GM23248 (cell line): ENCODE results near the gene MB21D2. TPM values are rescaled to one million over a fixed set of nuclear protein-coding genes. Genes with fewer than 3 reads are reported as not detected.
A peak's percentile ranks its signal among the peaks of the same experiment; 100 is the strongest.

ENCODE experiments used
- DNase-seq: peaks from one replicate; pipeline ENCODE4 v3.0.0-alpha.2; 2015
- H2AFZ ChIP-seq: fragments of 200-600 bp; sonication (generic); 2 replicates; pipeline ENCODE4 v1.6.1; 2016; ENCODE audit warnings: antibody characterized with exemption
- H3F3A ChIP-seq: fragments of 200-600 bp; sonication (generic); 2 replicates; pipeline ENCODE4 v1.6.1; 2016; ENCODE audit warnings: mild to moderate bottlenecking, antibody characterized with exemption, mixed run types; ENCODE audit not compliant: insufficient read depth
- H3K27ac ChIP-seq: fragments of 200-600 bp; sonication (generic); 2 replicates; pipeline ENCODE4 v1.5.1; 2016; ENCODE audit warnings: mild to moderate bottlenecking
- H3K27me3 ChIP-seq: fragments of 200-600 bp; sonication (generic); replicated peaks from 2 replicates; pipeline ENCODE4 v1.6.1; 2016; ENCODE audit warnings: mild to moderate bottlenecking; ENCODE audit not compliant: insufficient read depth
- H3K36me3 ChIP-seq: fragments of 200-600 bp; sonication (generic); 2 replicates; pipeline ENCODE4 v1.6.1; 2016; ENCODE audit warnings: low read depth, mild to moderate bottlenecking
- H3K4me1 ChIP-seq: fragments of 200-600 bp; sonication (generic); 2 replicates; pipeline ENCODE4 v1.6.1; 2016; ENCODE audit warnings: mild to moderate bottlenecking; ENCODE audit not compliant: insufficient read depth
- H3K4me2 ChIP-seq: fragments of 200-600 bp; sonication (generic); one replicate; pipeline ENCODE4 v1.6.1; 2016; ENCODE audit warnings: mild to moderate bottlenecking; ENCODE audit not compliant: unreplicated experiment
- H3K4me3 ChIP-seq: fragments of 200-600 bp; sonication (generic); 2 replicates; pipeline ENCODE4 v1.5.1; 2016; ENCODE audit warnings: mild to moderate bottlenecking
- H3K79me2 ChIP-seq: fragments of 200-600 bp; sonication (generic); 2 replicates; pipeline ENCODE4 v1.6.1; 2016; ENCODE audit warnings: mild to moderate bottlenecking; ENCODE audit not compliant: insufficient read depth
- H3K9ac ChIP-seq: fragments of 200-600 bp; sonication (generic); 2 replicates; pipeline ENCODE4 v1.6.1; 2016; ENCODE audit warnings: mild to moderate bottlenecking
- H3K9me2 ChIP-seq: fragments of 200-600 bp; sonication (generic); 2 replicates; pipeline ENCODE4 v1.6.1; 2016; ENCODE audit warnings: mixed run types, mild to moderate bottlenecking, moderate library complexity; ENCODE audit not compliant: insufficient read depth
- H3K9me3 ChIP-seq: fragments of 200-600 bp; sonication (generic); one replicate; pipeline ENCODE4 v1.6.1; 2017; ENCODE audit warnings: low read depth
- H4K20me1 ChIP-seq: fragments of 200-600 bp; sonication (generic); 2 replicates; pipeline ENCODE4 v1.6.0; 2016; ENCODE audit not compliant: insufficient read depth
- EZH2 ChIP-seq: fragments of 200-600 bp; sonication (generic); IDR thresholded peaks from 2 replicates; pipeline ENCODE4 v1.6.1; 2018; ENCODE audit warnings: antibody characterized with exemption, mild to moderate bottlenecking; ENCODE audit not compliant: insufficient read depth, poor library complexity, severe bottlenecking
- EZH2phosphoT487 ChIP-seq: fragments of 200-600 bp; sonication (generic); IDR thresholded peaks from 2 replicates; pipeline ENCODE4 v1.6.1; 2018; ENCODE audit warnings: antibody characterized with exemption, moderate library complexity, mild to moderate bottlenecking, low read depth; ENCODE audit not compliant: insufficient read depth
- WGBS, 2 experiments: methylation state at CpG; one replicate each; pipeline ENCODE4 v1.1.6; 2015 to 2017; ENCODE audit warnings: low lambda C conversion rate in 2 of 2, low coverage in 1 of 2; ENCODE audit errors: missing lambda C conversion rate in 2 of 2; 5-methylcytosine and 5-hydroxymethylcytosine counted together
- in situ Hi-C: fragments of 300-500 bp; cut with MboI; formaldehyde crosslinking; loops from 2 replicates; pipeline ENCODE4 v1.15.0; 2020
- polyA plus RNA-seq: library from polyadenylated mRNA; unstranded; fragments of >200 nt; fragmentation: Nextera tagmentation; extraction: Ambion mirVana; gene quantifications from 2 replicates; pipeline ENCODE4 v1.2.1, GENCODE V29; 2016
- total RNA-seq: library from RNA; depleted of rRNA; stranded (reverse); fragments of >200 nt; shearing (Covaris generic); gene quantifications from 2 replicates; pipeline ENCODE4 v1.2.3, GENCODE V29; 2014

The MB21D2 gene
- total and polyA plus RNA-seq, 2 experiments from 2014 or later, result 10.9 to 26.4 TPM

DNA sequence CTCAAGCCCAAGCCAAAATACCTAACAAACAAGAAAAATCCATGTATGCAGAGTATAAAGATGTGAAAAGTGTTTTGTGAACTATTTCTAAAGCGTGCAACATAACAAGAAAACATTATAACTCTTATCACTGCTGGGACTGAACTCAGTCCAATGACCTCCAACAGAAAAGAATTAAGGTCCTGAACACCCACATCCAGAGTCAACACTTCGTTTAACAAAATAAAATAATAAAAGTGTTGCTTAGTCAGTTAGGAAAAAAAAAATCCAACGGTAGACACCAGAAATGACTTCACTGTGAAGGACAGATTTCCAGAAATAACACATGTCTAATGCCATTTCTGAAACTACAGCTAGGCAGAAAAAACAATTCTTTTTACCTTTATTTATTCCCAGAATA is 28.0 kb downstream of the MB21D2 start:
- no peaks in the 10 kb centered on the region for H3K27me3 ChIP-seq
- WGBS, 2 experiments, result 16 to 20% methylated on average over 3 of the region's 3 CpGs
- H3K9me3 ChIP-seq, result no peaks in the 10 kb centered on the region
- H3K4me2 ChIP-seq, result peak overlapping the region; percentile 74
- H3K4me3 ChIP-seq, result peak overlapping the region; percentile 40
- peak overlapping the region; percentile 10; the same call in 1 of the 2 replicates for H3K9ac ChIP-seq
- TF ChIP-seq EZH2phosphoT487 (no peak), EZH2 (no peak)
- peak overlapping the region; percentile 54 for H3K27ac ChIP-seq
- peaks cover 79% of the 10 kb centered on the region for H3K4me1 ChIP-seq
- no peaks in the 10 kb centered on the region for H3K36me3 ChIP-seq
- H3F3A ChIP-seq, result peaks cover 54% of the 10 kb centered on the region
- in situ Hi-C loops, result no loop called here
- H3K79me2 ChIP-seq, result peaks cover 74% of the 10 kb centered on the region
- no peak overlapping the region for H2AFZ ChIP-seq
- no peaks in the 10 kb centered on the region for H3K9me2 ChIP-seq
- DNase-seq, result peak; percentile 43
- H4K20me1 ChIP-seq, result no peaks in the 10 kb centered on the region

DNA sequence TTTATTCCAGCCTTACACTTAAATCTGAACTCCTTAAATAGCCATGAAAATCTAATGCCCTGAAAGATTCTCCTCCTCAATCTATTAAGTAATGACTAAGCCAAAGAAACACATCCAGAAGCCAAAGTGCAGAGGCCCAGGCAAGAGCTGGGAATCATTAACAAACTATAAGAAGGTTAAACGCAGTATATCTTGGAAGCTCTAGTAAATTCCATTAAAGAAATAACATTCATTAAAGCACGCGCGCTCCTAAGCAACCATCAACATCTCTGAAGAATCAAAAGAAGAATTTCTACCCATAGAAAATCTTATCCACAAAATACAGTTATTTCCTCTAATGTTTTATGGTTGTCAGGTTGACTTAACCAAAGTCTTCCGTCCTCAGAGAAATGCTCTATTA is 29.5 kb downstream of the MB21D2 start:
- Histone ChIP-seq H2AFZ (no peak overlapping the region), H3K27me3 (no peaks in the 10 kb centered on the region), H3K27ac (peak overlapping the region; percentile 54), H3K9me3 (no peaks in the 10 kb centered on the region), H3K9me2 (no peaks in the 10 kb centered on the region), H3F3A (peaks cover 61% of the 10 kb centered on the region), H3K9ac (no peak overlapping the region), H3K79me2 (peaks cover 59% of the 10 kb centered on the region), H3K36me3 (no peaks in the 10 kb centered on the region), H3K4me2 (peak overlapping the region; percentile 74), H3K4me1 (peaks cover 85% of the 10 kb centered on the region), H4K20me1 (no peaks in the 10 kb centered on the region), H3K4me3 (no peak overlapping the region)
- DNase-seq, result peak; percentile 39
- in situ Hi-C loops, result no loop called here
- TF ChIP-seq EZH2phosphoT487, result no peak
- TF ChIP-seq EZH2, result no peak
- WGBS, 2 experiments, result 88 to 93% methylated on average over 5 of the region's 5 CpGs

DNA sequence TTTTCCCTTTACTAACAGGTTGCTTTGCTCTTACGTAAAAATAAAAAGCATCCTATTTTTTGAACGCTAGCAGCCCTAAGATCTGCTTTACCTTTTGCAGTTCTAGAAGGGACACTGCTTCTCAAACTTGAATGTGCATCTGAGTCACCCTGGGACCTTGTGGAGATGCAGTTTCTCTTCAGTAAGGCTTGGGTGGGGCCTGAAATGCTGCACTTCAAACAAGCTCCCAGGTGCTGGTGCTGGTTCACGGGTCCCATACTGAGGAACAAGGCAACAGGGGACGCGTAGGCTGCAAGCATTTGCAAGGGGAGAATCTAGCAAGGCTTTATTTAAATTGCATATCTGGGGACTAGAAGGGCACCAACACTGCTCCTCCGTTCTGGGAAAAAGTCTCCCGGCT is 30.0 kb downstream of the MB21D2 start:
- Histone ChIP-seq H3K27ac (peak overlapping the region; percentile 54), H3K4me1 (peaks cover 85% of the 10 kb centered on the region), H3K4me3 (no peak overlapping the region), H2AFZ (no peak overlapping the region), H3K36me3 (no peaks in the 10 kb centered on the region), H3K9ac (no peak overlapping the region), H3K9me3 (no peaks in the 10 kb centered on the region), H3F3A (peaks cover 62% of the 10 kb centered on the region), H4K20me1 (no peaks in the 10 kb centered on the region), H3K9me2 (no peaks in the 10 kb centered on the region), H3K4me2 (peak overlapping the region; percentile 74), H3K27me3 (no peaks in the 10 kb centered on the region), H3K79me2 (peaks cover 54% of the 10 kb centered on the region)
- in situ Hi-C loops, result no loop called here
- DNase-seq, result no peak
- TF ChIP-seq EZH2phosphoT487 (no peak), EZH2 (no peak)
- WGBS, 2 experiments, result 95 to 98% methylated on average over 7 of the region's 7 CpGs

DNA sequence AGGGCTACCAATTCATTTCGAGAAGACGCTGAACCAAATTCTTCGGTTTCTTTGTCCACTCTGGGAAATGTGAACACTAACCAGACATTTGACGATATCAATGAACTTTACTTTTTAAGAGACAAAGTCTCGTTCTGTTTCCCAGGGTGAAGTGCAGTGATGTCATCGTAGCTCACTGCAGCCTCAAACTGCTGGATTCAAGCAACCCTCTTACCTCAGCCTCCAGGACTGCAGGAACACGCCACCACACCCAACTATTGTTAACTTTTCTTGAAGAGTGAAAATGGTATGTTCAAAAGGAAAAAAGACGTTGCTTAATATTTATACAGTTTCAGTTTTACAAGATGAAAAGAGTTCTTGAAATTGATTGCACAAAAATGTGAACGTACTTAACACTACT is 30.6 kb downstream of the MB21D2 start:
- no peaks in the 10 kb centered on the region for H3K9me2 ChIP-seq
- no peaks in the 10 kb centered on the region for H3K36me3 ChIP-seq
- no peaks in the 10 kb centered on the region for H3K9me3 ChIP-seq
- peak overlapping the region; percentile 41 for H3K27ac ChIP-seq
- 97 to 98% methylated on average over 9 of the region's 9 CpGs for WGBS, 2 experiments
- TF ChIP-seq EZH2, result no peak
- TF ChIP-seq EZH2phosphoT487, result no peak
- no peaks in the 10 kb centered on the region for H4K20me1 ChIP-seq
- in situ Hi-C loops, result no loop called here
- H3K4me3 ChIP-seq, result no peak overlapping the region
- peaks cover 62% of the 10 kb centered on the region for H3F3A ChIP-seq
- no peak overlapping the region for H3K4me2 ChIP-seq
- H3K4me1 ChIP-seq, result peaks cover 80% of the 10 kb centered on the region
- no peak overlapping the region for H3K9ac ChIP-seq
- no peaks in the 10 kb centered on the region for H3K27me3 ChIP-seq
- DNase-seq, result no peak
- no peak overlapping the region for H2AFZ ChIP-seq
- H3K79me2 ChIP-seq, result peaks cover 48% of the 10 kb centered on the region
